ENCODE results near the gene BRINP3.
"Not testable (repeated sequence)": the region's sequence is repeated elsewhere in the genome, so short reads cannot be mapped to it uniquely, and the experiment has no call there.

The BRINP3 gene

DNA sequence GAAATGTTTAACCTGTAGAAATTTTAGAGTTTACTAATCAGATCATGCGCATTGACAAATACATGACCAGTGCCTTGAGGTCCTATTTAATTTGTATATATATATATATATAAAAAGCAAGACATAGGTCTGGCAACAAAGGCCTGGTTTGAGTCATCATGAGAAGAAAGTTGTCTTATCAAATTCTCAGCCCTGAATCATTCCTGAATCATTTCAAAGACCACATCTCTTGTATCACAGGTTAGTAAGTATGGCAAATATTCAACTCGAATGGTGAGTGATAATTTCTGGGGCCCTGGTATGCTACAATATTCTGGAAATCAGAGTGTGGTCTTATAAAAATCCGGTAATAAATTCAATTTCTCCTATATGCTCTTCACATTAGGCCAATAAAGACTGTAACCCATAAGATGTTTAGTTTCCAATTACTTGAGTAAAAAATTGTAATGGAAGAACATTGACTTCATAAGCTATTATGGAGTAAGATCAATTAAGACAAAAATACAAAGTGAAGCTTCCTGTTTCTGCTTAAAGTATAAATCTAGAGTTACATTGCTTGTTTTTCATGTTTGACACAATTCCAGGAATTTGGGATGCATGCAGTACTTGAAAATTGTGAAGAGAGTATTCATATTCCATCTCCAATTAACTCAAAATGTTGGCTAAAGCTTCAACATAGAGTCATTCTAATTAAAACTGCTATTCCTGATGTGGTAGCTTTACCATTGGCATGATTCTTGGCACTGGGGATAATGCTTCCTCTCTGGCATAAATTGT, 309.4 kb downstream of the BRINP3 start:
- Mint-ChIP-seq H3K27ac (no peak overlapping the region), H3K4me3 (no peak overlapping the region), H3K4me1 (no peaks in the 10 kb centered on the region), H3K27me3 (no peaks in the 10 kb centered on the region), H3K9me3 (peaks cover 5 to 10% of the 10 kb centered on the region in 2 donors)
- no peak for ATAC-seq
- DNase-seq: no peak

DNA sequence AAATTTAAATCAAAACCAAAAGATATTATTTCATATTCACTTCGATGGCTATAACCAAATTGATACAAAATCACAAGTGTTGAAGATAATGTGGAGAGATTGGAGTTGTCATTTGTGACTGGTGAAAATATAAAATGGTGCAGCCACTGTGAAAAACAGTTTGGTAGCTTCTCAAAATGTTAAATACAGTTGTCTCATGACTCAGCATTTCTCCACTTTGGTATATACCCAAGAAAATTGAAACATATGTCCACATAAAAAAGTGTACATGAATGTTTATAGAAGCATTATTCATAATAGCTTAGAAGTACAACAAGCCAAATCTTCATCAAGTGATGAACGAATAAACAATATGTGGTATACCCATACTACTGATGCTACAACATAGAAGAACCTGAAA, 318.5 kb downstream of the BRINP3 start:
- peaks cover 2 to 7% of the 10 kb centered on the region in 2 donors for H3K9me3 Mint-ChIP-seq
- no peak overlapping the region for H3K4me3 Mint-ChIP-seq
- no peaks in the 10 kb centered on the region for H3K4me1 Mint-ChIP-seq
- H3K27me3 Mint-ChIP-seq: no peaks in the 10 kb centered on the region
- ATAC-seq: no peak
- DNase-seq: no peak
- no peak overlapping the region for H3K27ac Mint-ChIP-seq

DNA sequence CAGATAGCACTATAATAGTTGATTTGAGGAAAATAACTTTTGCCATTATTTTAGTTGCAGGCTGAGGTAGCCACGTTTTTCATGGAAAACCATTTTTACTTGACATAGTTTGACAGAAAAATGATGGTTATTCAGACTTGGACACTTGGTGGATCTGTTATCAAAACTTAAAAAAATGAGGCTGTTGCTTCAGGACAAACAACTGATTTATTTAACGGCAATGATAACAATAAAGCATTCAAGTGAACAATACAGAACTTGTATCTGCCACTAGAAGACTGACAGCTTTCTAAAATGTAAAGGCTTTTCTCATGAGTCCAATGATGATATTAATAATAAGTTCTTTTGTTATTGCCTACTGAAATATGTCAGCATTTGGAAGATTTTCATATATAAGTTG, 322.9 kb downstream of the BRINP3 start:
- ATAC-seq (no peak), DNase-seq (no peak)
- H3K4me3 Mint-ChIP-seq: no peak overlapping the region
- no peaks in the 10 kb centered on the region for H3K4me1 Mint-ChIP-seq
- no peak overlapping the region for H3K27ac Mint-ChIP-seq
- H3K9me3 Mint-ChIP-seq: peaks cover 5 to 7% of the 10 kb centered on the region in 2 donors
- H3K27me3 Mint-ChIP-seq: no peaks in the 10 kb centered on the region

DNA sequence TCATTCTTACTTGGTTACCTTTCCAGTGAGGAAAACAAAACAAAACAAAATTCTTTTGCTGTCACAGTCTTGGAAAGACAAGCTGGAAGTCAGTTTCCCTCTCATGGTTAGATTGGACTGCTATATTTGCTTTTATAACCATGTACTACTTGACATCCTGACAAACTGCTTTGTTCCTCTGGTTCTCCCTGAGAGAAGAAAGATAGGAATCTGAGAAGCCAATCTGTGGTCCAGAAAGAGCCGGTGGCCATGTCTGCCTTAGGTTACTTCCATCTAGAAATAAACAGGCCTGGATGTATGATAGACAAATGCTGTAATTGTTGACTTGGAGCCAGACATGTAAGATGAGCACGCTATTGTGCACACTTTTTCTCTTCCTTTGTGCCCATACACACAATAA, 330.0 kb downstream of the BRINP3 start:
- ATAC-seq: no peak

DNA sequence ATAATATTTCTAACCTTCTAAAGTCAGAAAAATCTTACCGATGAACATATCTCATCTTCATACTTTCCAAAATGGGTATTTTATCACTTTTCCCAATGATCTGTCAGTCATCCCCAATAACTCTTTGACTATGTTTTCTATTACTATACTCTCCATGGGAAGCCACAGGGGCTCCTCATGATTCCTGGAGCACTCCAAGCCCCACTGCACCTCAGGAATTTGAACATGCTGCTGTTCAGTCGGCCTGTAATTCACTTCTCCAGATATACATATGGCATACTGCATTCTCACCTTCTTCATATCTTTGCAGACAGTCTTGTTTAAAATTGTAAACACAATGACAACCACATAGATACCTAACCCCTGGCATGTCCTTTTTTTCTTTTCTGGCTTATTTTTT, 333.0 kb downstream of the BRINP3 start:
- Mint-ChIP-seq H3K27ac (no peak overlapping the region), H3K4me3 (no peak overlapping the region), H3K9me3 (peaks cover 0 to 7% of the 10 kb centered on the region in 2 donors), H3K4me1 (no peaks in the 10 kb centered on the region), H3K27me3 (no peaks in the 10 kb centered on the region)
- ATAC-seq: no peak
- no peak for DNase-seq

More for the DNA sequence above, 330.0 kb downstream of the BRINP3 start:
- Mint-ChIP-seq H3K4me3 (no peak overlapping the region), H3K4me1 (no peaks in the 10 kb centered on the region), H3K27me3 (no peaks in the 10 kb centered on the region), H3K9me3 (peaks cover 0 to 7% of the 10 kb centered on the region in 2 donors), H3K27ac (no peak overlapping the region)
- DNase-seq: no peak

DNA sequence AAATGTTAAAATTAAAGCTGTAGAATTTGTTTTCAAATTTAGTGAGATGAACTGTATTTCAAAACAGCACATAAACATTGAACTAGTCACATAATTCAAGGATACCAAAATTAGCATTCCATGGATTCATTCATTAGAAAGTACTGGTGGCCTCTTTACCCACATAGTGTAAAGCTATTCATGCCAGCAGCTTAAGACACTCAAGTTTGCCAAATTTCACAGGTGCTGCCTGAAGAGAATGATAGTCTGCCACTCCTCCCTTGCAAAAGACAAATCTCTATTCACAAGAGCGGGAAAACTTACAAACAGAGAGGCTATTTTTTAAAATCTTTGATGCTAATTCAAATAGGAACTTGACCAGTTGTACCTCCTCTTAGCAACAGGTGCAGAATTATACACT, 337.0 kb downstream of the BRINP3 start:
- Mint-ChIP-seq H3K27ac (no peak overlapping the region), H3K4me1 (no peaks in the 10 kb centered on the region), H3K9me3 (peaks cover 6 to 12% of the 10 kb centered on the region in 2 donors), H3K4me3 (no peak overlapping the region), H3K27me3 (no peaks in the 10 kb centered on the region)
- DNase-seq (no peak), ATAC-seq (no peak)

DNA sequence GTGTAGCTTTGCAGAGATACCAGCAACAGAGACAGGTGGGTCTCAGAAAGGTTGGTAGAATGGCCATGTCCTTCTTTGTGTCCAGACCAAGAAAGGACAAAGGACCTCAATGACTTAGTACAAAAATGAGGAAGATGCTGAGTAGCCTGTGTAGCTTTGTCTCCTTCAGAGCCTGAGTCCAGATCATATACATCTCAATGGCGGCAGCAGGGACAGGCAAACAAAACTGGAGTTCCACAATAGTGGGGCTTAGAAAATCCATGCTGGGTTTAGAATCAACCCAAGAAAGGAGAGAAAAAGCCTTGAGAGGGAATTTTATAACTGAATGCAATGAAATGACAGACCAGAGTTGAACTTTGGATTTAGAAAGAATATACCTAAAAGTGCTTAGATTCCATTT, 339.0 kb downstream of the BRINP3 start:
- H3K27me3 Mint-ChIP-seq: no peaks in the 10 kb centered on the region
- H3K9me3 Mint-ChIP-seq: peaks cover 5 to 10% of the 10 kb centered on the region in 2 donors
- ATAC-seq (no peak), DNase-seq (no peak)
- H3K4me3 Mint-ChIP-seq: no peak overlapping the region
- H3K27ac Mint-ChIP-seq: no peak overlapping the region
- H3K4me1 Mint-ChIP-seq: no peaks in the 10 kb centered on the region

DNA sequence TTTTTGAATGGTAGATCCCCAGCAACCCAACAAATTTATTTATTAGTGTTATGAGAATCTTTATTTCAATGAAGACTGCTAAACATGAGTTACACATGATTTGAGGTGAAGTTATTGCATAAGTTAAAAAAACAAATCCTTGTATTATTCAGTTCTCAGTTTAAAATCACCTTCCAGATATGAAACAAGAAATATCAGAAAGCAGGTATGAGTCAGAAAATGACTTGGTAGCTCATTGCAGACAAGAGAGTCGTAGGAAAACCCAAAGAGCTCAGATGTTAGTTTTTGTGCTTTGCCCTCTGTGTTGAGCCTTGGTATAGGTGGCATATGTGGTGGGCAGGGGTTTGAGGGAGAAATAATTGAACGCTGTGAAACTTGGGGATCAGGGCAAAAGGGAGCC, 339.4 kb downstream of the BRINP3 start:
- DNase-seq (no peak), ATAC-seq (no peak)
- Mint-ChIP-seq H3K27ac (no peak overlapping the region), H3K4me3 (no peak overlapping the region), H3K27me3 (no peaks in the 10 kb centered on the region), H3K9me3 (peaks cover 5 to 10% of the 10 kb centered on the region in 2 donors), H3K4me1 (no peaks in the 10 kb centered on the region)

DNA sequence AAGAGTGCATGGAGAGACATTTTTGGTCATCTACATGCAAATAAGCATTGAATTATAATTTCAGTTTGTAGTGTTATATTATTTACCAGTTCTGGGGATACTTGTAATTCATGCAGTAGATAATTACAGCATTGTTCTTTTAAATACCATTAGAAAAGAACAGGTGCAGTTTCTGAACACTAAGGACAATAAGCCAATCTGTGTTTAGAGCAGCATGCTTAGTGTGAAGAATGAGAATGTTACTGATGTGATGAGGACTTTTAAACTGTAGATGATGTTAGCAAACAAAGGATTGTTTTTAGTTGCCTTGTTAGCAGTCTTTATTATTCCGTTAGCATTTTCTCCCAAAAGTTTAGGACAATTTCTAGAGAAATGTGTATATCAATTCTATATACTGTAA, 348.3 kb downstream of the BRINP3 start:
- DNase-seq: no peak
- H3K27me3 Mint-ChIP-seq: no peaks in the 10 kb centered on the region
- H3K4me1 Mint-ChIP-seq: no peaks in the 10 kb centered on the region
- H3K9me3 Mint-ChIP-seq: peaks cover 0 to 3% of the 10 kb centered on the region in 2 donors
- H3K27ac Mint-ChIP-seq: no peak overlapping the region
- ATAC-seq: no peak
- no peak overlapping the region for H3K4me3 Mint-ChIP-seq

DNA sequence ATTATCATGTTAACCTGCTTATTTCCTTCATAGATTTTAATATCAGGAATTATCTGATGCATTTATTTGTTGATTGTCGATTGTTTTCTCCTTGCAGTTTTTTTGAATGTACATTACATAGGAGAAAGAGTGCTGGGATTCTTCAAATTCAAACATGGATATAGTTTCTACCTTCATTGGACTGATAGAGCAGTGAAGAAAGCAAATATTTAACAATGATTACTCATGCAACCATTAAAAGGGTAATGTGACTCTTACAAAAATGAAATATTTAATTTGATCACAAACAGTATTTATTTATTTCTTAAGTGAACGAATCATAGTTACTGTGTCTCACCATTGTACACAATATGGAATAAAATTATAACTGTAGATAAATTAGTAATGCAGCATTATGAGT, 350.9 kb downstream of the BRINP3 start:
- Mint-ChIP-seq H3K27ac (no peak overlapping the region), H3K27me3 (no peaks in the 10 kb centered on the region), H3K9me3 (no peaks in the 10 kb centered on the region), H3K4me3 (no peak overlapping the region), H3K4me1 (no peaks in the 10 kb centered on the region)
- ATAC-seq (no peak), DNase-seq (no peak)

DNA sequence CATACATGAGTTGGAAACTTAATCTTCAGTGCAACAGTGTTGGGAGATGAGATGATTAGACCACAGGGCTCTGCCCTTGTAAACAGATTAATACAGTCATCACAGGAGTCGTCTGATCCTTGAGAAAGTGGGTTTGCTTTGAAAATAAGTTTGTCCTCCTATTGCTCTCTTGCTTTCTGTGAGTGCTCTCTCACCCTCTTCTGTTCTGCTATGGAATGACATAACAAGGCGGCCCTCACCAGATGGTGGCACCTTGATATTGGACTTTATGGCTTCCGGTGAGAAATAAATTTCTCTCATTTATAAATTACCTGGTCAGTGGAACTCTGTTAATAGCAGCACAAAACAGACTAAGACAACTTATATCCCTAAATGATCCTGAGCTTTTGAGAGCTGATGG, 353.6 kb downstream of the BRINP3 start:
- Mint-ChIP-seq H3K4me3 (no peak overlapping the region), H3K27me3 (no peaks in the 10 kb centered on the region)

DNA sequence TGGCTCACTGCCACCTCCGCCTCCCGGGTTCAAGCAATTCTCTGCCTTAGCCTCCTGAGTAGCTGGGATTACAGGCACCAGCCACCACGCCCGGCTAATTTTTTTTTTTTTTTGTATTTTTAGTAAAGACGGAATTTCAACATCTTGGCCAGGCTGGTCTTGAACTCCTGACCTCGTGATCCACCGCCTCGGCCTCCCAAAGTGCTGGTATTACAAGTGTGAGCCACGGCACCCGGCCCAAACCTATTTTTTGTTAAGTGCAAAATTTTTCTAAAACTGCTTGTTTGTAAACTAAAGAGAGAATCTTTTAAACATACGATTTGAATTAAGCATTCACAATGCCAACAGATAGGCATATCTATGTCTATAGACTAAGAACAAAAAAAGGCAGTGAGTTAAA, 357.1 kb downstream of the BRINP3 start:
- not testable (repeated sequence) for H3K27ac Mint-ChIP-seq, ATAC-seq, H3K4me1 Mint-ChIP-seq, H3K9me3 Mint-ChIP-seq, DNase-seq, H3K27me3 Mint-ChIP-seq, H3K4me3 Mint-ChIP-seq

More for the DNA sequence above, 353.6 kb downstream of the BRINP3 start:
- DNase-seq: no peak
- H3K9me3 Mint-ChIP-seq: no peaks in the 10 kb centered on the region
- ATAC-seq: no peak
- H3K27ac Mint-ChIP-seq: no peak overlapping the region
- no peaks in the 10 kb centered on the region for H3K4me1 Mint-ChIP-seq

DNA sequence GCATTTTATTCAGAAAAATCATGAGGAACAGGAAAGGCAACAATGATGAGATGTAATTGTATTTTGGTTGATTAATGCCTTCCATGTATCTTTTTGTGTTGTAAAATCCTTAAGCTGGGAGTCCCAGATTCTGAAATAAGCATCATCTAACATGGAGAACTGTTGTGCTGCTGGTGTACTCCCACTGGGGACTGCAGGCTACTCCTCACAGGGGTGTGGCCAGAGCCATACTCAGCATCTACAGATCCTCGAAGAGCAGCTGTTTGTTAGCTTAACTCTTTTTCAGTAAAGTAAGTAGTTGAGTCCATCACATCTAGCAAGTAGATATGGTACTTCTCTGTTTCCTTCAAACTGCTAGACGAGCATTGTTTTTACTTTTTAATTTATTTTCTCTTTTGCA, 358.0 kb downstream of the BRINP3 start:
- ATAC-seq (no peak), DNase-seq (no peak)
- Mint-ChIP-seq H3K9me3 (peaks cover 3 to 4% of the 10 kb centered on the region in 2 donors), H3K27ac (no peak overlapping the region), H3K4me1 (no peaks in the 10 kb centered on the region), H3K4me3 (no peak overlapping the region), H3K27me3 (no peaks in the 10 kb centered on the region)

DNA sequence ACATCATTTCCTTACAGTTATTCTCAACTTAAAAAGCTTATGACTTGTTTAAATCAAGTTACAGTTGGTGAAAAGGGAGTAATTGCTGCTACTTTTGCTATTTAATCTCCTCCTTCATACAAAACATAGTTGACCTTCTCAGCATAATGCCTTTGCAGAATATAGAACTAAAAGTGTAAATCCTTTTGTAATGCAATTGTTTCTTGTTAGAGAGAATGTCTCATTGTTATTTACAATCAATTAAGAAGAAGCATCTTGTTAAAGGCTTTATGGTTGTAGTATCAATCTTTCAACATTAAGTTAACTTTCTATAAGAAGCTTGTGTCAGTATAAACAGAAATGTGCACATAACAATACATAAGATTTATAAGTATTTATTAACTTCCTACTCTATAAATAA, 360.7 kb downstream of the BRINP3 start:
- DNase-seq (no peak), ATAC-seq (no peak)
- H3K4me3 Mint-ChIP-seq: no peak overlapping the region
- H3K4me1 Mint-ChIP-seq: no peaks in the 10 kb centered on the region
- no peak overlapping the region for H3K27ac Mint-ChIP-seq
- H3K27me3 Mint-ChIP-seq: no peaks in the 10 kb centered on the region
- H3K9me3 Mint-ChIP-seq: peaks cover 8 to 19% of the 10 kb centered on the region in 2 donors

DNA sequence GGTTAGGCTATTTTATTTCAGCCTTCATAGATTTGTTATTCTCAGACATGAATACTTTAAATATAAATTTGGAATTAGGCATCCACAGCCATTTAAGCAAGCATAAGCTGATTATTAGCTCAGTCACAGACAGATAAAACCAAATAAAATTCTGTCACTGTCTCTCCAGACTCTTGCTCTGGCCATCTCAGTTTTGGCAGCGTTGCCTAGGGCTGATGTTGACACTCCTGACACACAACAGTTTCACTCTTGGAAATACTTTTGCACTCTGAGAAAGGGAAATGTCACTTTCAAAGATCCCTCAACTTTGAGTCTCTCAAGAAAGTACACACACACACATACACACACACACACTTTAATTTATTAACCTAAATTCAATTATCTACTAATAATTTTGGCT, 372.7 kb downstream of the BRINP3 start:
- Mint-ChIP-seq H3K4me1 (no peaks in the 10 kb centered on the region), H3K27me3 (no peaks in the 10 kb centered on the region), H3K4me3 (no peak overlapping the region), H3K9me3 (no peaks in the 10 kb centered on the region), H3K27ac (no peak overlapping the region)
- DNase-seq (no peak), ATAC-seq (no peak)

DNA sequence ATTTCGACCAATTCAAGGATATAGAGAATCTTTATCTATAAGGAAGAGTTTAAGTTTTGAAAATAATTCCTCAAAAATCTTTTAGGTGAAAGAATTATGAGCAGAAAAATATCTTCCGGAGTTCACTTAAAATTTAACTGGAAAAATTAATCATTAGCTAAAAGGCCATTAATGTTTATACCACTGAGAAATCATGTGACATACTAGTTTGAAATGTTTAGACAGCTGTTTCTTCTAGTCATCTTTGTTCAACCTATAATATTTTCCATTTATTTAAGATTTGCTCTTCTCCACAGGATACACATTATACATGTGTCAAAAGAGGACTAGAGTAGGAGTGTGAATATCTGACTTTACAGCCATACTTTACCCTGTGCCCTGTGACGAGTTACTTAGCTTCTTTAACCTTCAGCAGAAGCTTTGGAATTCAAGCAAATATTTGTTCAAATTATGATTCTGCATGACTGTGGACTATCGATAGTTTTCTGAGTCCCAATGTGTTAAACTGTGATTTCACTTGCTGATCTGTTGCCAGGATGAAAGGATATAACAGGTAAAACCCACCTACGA, 374.8 kb downstream of the BRINP3 start:
- DNase-seq (no peak), ATAC-seq (no peak)
- H3K27me3 Mint-ChIP-seq: no peaks in the 10 kb centered on the region
- no peak overlapping the region for H3K4me3 Mint-ChIP-seq
- H3K9me3 Mint-ChIP-seq: peaks cover 4% of the 10 kb centered on the region in 2 donors
- no peak overlapping the region for H3K27ac Mint-ChIP-seq
- no peaks in the 10 kb centered on the region for H3K4me1 Mint-ChIP-seq

DNA sequence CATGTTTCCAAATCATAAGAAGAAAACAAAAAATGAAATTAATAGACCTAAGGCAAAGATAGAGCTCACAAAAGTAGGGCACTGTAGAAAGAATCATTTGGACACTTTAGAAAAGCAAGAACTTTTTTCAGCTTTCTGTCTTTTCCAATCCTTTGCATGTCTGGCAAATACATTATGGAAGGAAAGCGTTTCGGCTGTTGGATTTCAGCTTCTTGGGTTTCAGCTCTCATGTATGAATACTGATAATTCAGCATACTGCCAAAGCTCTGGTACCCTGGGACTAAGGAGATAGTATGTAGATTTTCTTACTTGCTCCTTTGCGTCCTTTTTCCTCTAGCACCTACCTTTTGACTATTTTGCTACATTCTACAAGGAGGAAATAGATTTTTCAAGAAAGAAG, 375.9 kb downstream of the BRINP3 start:
- Mint-ChIP-seq H3K9me3 (peaks cover 4% of the 10 kb centered on the region in 2 donors), H3K27me3 (no peaks in the 10 kb centered on the region), H3K4me3 (no peak overlapping the region), H3K27ac (no peak overlapping the region), H3K4me1 (no peaks in the 10 kb centered on the region)
- ATAC-seq: no peak
- DNase-seq: no peak
